Measurements from ENCODE around the gene TCF4.
A peak's percentile ranks its signal among the peaks of the same experiment; 100 is the strongest.

The TCF4 gene

GRCh38 chr18:55587418-55588110, 428 bp downstream of the TCF4 start:
- Histone ChIP-seq H3K9ac (ENCODE audit: low read depth in 1 of 2, low read length in 2 of 2) (no peak overlapping the region), H3K27ac (ENCODE audit: low read depth, low read length) (peak overlapping the region; percentile 50), H3K36me3 (ENCODE audit: control insufficient read depth in 1 of 2, insufficient read depth in 2 of 2, low read length in 2 of 2) (no peaks in the 10 kb centered on the region), H3K4me3 (ENCODE audit: low read depth in 1 of 2, low read length in 2 of 2) (peak overlapping the region; percentile 56 to 63), H3K4me1 (ENCODE audit: control insufficient read depth in 1 of 2, insufficient read depth in 2 of 2, low read length in 2 of 2) (no peaks in the 10 kb centered on the region), H3K27me3 (ENCODE audit: control insufficient read depth in 1 of 2, insufficient read depth in 2 of 2, low read length in 2 of 2) (peaks cover 0 to 20% of the 10 kb centered on the region in 2 donors), H3K9me3 (ENCODE audit: control insufficient read depth in 1 of 2, low read length in 2 of 2) (no peaks in the 10 kb centered on the region)

GRCh38 chr18:55585920-55586561, 2.0 kb downstream of the TCF4 start:
- H3K4me3 ChIP-seq (ENCODE audit: low read depth in 1 of 2, low read length in 2 of 2) = peak overlapping the region; percentile 49 to 50
- peak overlapping the region; percentile 26 to 43 for H3K9ac ChIP-seq (ENCODE audit: low read depth in 1 of 2, low read length in 2 of 2)
- H3K9me3 ChIP-seq (ENCODE audit: control insufficient read depth in 1 of 2, low read length in 2 of 2) = no peaks in the 10 kb centered on the region
- H3K36me3 ChIP-seq (ENCODE audit: control insufficient read depth in 1 of 2, insufficient read depth in 2 of 2, low read length in 2 of 2) = no peaks in the 10 kb centered on the region
- no peaks in the 10 kb centered on the region for H3K4me1 ChIP-seq (ENCODE audit: control insufficient read depth in 1 of 2, insufficient read depth in 2 of 2, low read length in 2 of 2)
- peaks cover 0 to 20% of the 10 kb centered on the region in 2 donors for H3K27me3 ChIP-seq (ENCODE audit: control insufficient read depth in 1 of 2, insufficient read depth in 2 of 2, low read length in 2 of 2)
- H3K27ac ChIP-seq (ENCODE audit: low read depth, low read length) = peak overlapping the region; percentile 51

GRCh38 chr18:55585065-55585919, 2.7 kb downstream of the TCF4 start:
- H3K4me3 ChIP-seq (ENCODE audit: low read depth in 1 of 2, low read length in 2 of 2) = peak overlapping the region; percentile 49 to 50
- H3K4me1 ChIP-seq (ENCODE audit: control insufficient read depth in 1 of 2, insufficient read depth in 2 of 2, low read length in 2 of 2) = no peaks in the 10 kb centered on the region
- no peak overlapping the region for H3K27ac ChIP-seq (ENCODE audit: low read depth, low read length)
- H3K27me3 ChIP-seq (ENCODE audit: control insufficient read depth in 1 of 2, insufficient read depth in 2 of 2, low read length in 2 of 2) = peaks cover 0 to 20% of the 10 kb centered on the region in 2 donors
- no peaks in the 10 kb centered on the region for H3K9me3 ChIP-seq (ENCODE audit: control insufficient read depth in 1 of 2, low read length in 2 of 2)
- no peaks in the 10 kb centered on the region for H3K36me3 ChIP-seq (ENCODE audit: control insufficient read depth in 1 of 2, insufficient read depth in 2 of 2, low read length in 2 of 2)
- H3K9ac ChIP-seq (ENCODE audit: low read depth in 1 of 2, low read length in 2 of 2) = no peak overlapping the region

- Histone ChIP-seq H3K27me3 (ENCODE audit: control insufficient read depth in 1 of 2, insufficient read depth in 2 of 2, low read length in 2 of 2) (peaks cover 0 to 19% of the 10 kb centered on the region in 2 donors), H3K4me3 (ENCODE audit: low read depth in 1 of 2, low read length in 2 of 2) (no peak overlapping the region), H3K4me1 (ENCODE audit: control insufficient read depth in 1 of 2, insufficient read depth in 2 of 2, low read length in 2 of 2) (no peaks in the 10 kb centered on the region), H3K36me3 (ENCODE audit: control insufficient read depth in 1 of 2, insufficient read depth in 2 of 2, low read length in 2 of 2) (no peaks in the 10 kb centered on the region), H3K27ac (ENCODE audit: low read depth, low read length) (no peak overlapping the region), H3K9ac (ENCODE audit: low read depth in 1 of 2, low read length in 2 of 2) (no peak overlapping the region), H3K9me3 (ENCODE audit: control insufficient read depth in 1 of 2, low read length in 2 of 2) (no peaks in the 10 kb centered on the region)
Observed at GRCh38 chr18:55584201-55584600, 3.8 kb downstream of the TCF4 start.

GRCh38 chr18:55582325-55582724, 5.7 kb downstream of the TCF4 start:
- Histone ChIP-seq H3K4me1 (ENCODE audit: control insufficient read depth in 1 of 2, insufficient read depth in 2 of 2, low read length in 2 of 2) (no peaks in the 10 kb centered on the region), H3K27me3 (ENCODE audit: control insufficient read depth in 1 of 2, insufficient read depth in 2 of 2, low read length in 2 of 2) (peaks cover 0 to 9% of the 10 kb centered on the region in 2 donors), H3K4me3 (ENCODE audit: low read depth in 1 of 2, low read length in 2 of 2) (no peak overlapping the region), H3K9ac (ENCODE audit: low read depth in 1 of 2, low read length in 2 of 2) (no peak overlapping the region), H3K36me3 (ENCODE audit: control insufficient read depth in 1 of 2, insufficient read depth in 2 of 2, low read length in 2 of 2) (no peaks in the 10 kb centered on the region), H3K27ac (ENCODE audit: low read depth, low read length) (no peak overlapping the region), H3K9me3 (ENCODE audit: control insufficient read depth in 1 of 2, low read length in 2 of 2) (no peaks in the 10 kb centered on the region)

- no peak overlapping the region for H3K4me3 ChIP-seq (ENCODE audit: low read depth in 1 of 2, low read length in 2 of 2)
- H3K27me3 ChIP-seq (ENCODE audit: control insufficient read depth in 1 of 2, insufficient read depth in 2 of 2, low read length in 2 of 2) = no peaks in the 10 kb centered on the region
- no peaks in the 10 kb centered on the region for H3K9me3 ChIP-seq (ENCODE audit: control insufficient read depth in 1 of 2, low read length in 2 of 2)
- no peak overlapping the region for H3K9ac ChIP-seq (ENCODE audit: low read depth in 1 of 2, low read length in 2 of 2)
- no peak overlapping the region for H3K27ac ChIP-seq (ENCODE audit: low read depth, low read length)
- no peaks in the 10 kb centered on the region for H3K4me1 ChIP-seq (ENCODE audit: control insufficient read depth in 1 of 2, insufficient read depth in 2 of 2, low read length in 2 of 2)
- H3K36me3 ChIP-seq (ENCODE audit: control insufficient read depth in 1 of 2, insufficient read depth in 2 of 2, low read length in 2 of 2) = no peaks in the 10 kb centered on the region
Observed at GRCh38 chr18:55579501-55580270, 8.3 kb downstream of the TCF4 start.

GRCh38 chr18:55577812-55578539, 10.0 kb downstream of the TCF4 start:
- no peaks in the 10 kb centered on the region for H3K4me1 ChIP-seq (ENCODE audit: control insufficient read depth in 1 of 2, insufficient read depth in 2 of 2, low read length in 2 of 2)
- H3K9ac ChIP-seq (ENCODE audit: low read depth in 1 of 2, low read length in 2 of 2) = no peak overlapping the region
- no peaks in the 10 kb centered on the region for H3K9me3 ChIP-seq (ENCODE audit: control insufficient read depth in 1 of 2, low read length in 2 of 2)
- no peak overlapping the region for H3K27ac ChIP-seq (ENCODE audit: low read depth, low read length)
- H3K36me3 ChIP-seq (ENCODE audit: control insufficient read depth in 1 of 2, insufficient read depth in 2 of 2, low read length in 2 of 2) = no peaks in the 10 kb centered on the region
- no peaks in the 10 kb centered on the region for H3K27me3 ChIP-seq (ENCODE audit: control insufficient read depth in 1 of 2, insufficient read depth in 2 of 2, low read length in 2 of 2)
- no peak overlapping the region for H3K4me3 ChIP-seq (ENCODE audit: low read depth in 1 of 2, low read length in 2 of 2)

- H3K27me3 ChIP-seq (ENCODE audit: control insufficient read depth in 1 of 2, insufficient read depth in 2 of 2, low read length in 2 of 2) = no peaks in the 10 kb centered on the region
- no peak overlapping the region for H3K27ac ChIP-seq (ENCODE audit: low read depth, low read length)
Observed at GRCh38 chr18:55576001-55576400, 12.0 kb downstream of the TCF4 start.

GRCh38 chr18:55575066-55575465, 12.9 kb downstream of the TCF4 start:
- Histone ChIP-seq H3K9ac (ENCODE audit: low read depth in 1 of 2, low read length in 2 of 2) (no peak overlapping the region), H3K9me3 (ENCODE audit: control insufficient read depth in 1 of 2, low read length in 2 of 2) (no peaks in the 10 kb centered on the region), H3K4me3 (ENCODE audit: low read depth in 1 of 2, low read length in 2 of 2) (no peak overlapping the region), H3K36me3 (ENCODE audit: control insufficient read depth in 1 of 2, insufficient read depth in 2 of 2, low read length in 2 of 2) (no peaks in the 10 kb centered on the region), H3K27ac (ENCODE audit: low read depth, low read length) (no peak overlapping the region), H3K4me1 (ENCODE audit: control insufficient read depth in 1 of 2, insufficient read depth in 2 of 2, low read length in 2 of 2) (no peaks in the 10 kb centered on the region), H3K27me3 (ENCODE audit: control insufficient read depth in 1 of 2, insufficient read depth in 2 of 2, low read length in 2 of 2) (no peaks in the 10 kb centered on the region)

More at GRCh38 chr18:55576001-55576400, 12.0 kb downstream of the TCF4 start:
- Histone ChIP-seq H3K36me3 (ENCODE audit: control insufficient read depth in 1 of 2, insufficient read depth in 2 of 2, low read length in 2 of 2) (no peaks in the 10 kb centered on the region), H3K9ac (ENCODE audit: low read depth in 1 of 2, low read length in 2 of 2) (no peak overlapping the region), H3K4me3 (ENCODE audit: low read depth in 1 of 2, low read length in 2 of 2) (no peak overlapping the region), H3K9me3 (ENCODE audit: control insufficient read depth in 1 of 2, low read length in 2 of 2) (no peaks in the 10 kb centered on the region), H3K4me1 (ENCODE audit: control insufficient read depth in 1 of 2, insufficient read depth in 2 of 2, low read length in 2 of 2) (no peaks in the 10 kb centered on the region)

Data from duodenal mucosa (tissue), 2 donors.